ENCODE results near the gene TCOF1. TPM values are rescaled to one million over a fixed set of nuclear protein-coding genes. Genes with fewer than 3 reads are reported as not detected.

TCOF1 gene
- total and polyA plus RNA-seq, 12 donors = 12.6 to 30.3 (median 20.8) TPM

DNA sequence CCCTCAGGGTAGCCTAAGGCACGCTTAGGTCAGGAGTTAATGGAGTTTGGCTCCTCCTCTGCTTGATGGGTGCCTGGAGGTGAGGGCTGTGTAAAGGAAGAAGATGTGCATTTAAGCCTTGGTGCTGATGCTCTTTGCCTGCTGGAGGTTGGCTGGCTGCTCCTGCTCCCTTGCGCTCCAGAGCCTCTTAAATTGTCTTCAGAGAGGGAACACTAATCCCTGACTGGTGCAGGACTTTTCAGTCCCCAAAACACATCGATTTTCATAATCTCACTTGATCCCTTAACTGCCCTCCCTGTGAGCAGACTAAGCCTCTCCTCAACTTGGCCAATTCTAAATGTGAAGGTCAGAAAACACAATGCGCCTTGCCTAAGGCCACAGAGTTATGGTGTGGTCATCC is 16.2 kb upstream of the TCOF1 start:
- no peaks in the 10 kb centered on the region for H3K36me3 ChIP-seq (replicated peaks in 1 of 2)
- intact Hi-C loops (cut with DNase I) = loop anchor here in 1 of 2 donors (10.0 kb wide), 1 partner anchor 177 kb away; the partner anchor contains the start of gene CDX1

DNA sequence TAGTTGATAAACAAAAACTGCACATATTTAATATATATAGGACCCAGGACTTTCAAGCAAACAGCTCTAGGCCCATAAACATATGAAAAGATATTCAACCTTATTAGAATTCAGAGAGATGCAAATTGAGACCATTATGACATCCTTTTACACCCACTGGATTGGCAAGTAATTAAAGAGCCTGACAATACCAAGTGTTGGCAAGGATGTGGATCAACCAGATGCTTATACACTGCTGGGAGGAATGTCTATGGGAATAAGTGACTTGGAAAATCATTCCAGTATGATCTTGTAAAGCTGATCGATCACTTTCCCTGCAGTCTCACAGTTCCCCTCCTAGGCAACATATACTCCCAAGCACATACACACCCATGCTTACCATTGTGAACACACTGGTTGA is 15.5 kb upstream of the TCOF1 start:
- Histone ChIP-seq H3K27ac (no peak overlapping the region), H3K4me1 (replicated peaks in 1 of 2) (no peaks in the 10 kb centered on the region), H3K9me3 (replicated peaks in 1 of 3) (no peaks in the 10 kb centered on the region), H3K36me3 (replicated peaks in 1 of 2) (no peaks in the 10 kb centered on the region), H3K4me3 (no peak overlapping the region), H3K27me3 (no peaks in the 10 kb centered on the region)
- WGBS, 4 donors = 93 to 100% (median 97%) methylated on average over 1 of the region's 1 CpG
- DNase-seq = no peak
- TF ChIP-seq POLR2A (IDR thresholded peaks at IDR 0.05) = no peak
- TF ChIP-seq, protein P1, sequence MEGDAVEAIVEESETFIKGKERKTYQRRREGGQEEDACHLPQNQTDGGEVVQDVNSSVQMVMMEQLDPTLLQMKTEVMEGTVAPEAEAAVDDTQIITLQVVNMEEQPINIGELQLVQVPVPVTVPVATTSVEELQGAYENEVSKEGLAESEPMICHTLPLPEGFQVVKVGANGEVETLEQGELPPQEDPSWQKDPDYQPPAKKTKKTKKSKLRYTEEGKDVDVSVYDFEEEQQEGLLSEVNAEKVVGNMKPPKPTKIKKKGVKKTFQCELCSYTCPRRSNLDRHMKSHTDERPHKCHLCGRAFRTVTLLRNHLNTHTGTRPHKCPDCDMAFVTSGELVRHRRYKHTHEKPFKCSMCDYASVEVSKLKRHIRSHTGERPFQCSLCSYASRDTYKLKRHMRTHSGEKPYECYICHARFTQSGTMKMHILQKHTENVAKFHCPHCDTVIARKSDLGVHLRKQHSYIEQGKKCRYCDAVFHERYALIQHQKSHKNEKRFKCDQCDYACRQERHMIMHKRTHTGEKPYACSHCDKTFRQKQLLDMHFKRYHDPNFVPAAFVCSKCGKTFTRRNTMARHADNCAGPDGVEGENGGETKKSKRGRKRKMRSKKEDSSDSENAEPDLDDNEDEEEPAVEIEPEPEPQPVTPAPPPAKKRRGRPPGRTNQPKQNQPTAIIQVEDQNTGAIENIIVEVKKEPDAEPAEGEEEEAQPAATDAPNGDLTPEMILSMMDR (IDR thresholded peaks at IDR 0.05) = no peak
- intact Hi-C loops (cut with DNase I) = loop anchor here in 1 of 2 donors (10.0 kb wide), 1 partner anchor 177 kb away; the partner anchor contains the start of gene CDX1

More for the DNA sequence above, 16.2 kb upstream of the TCOF1 start:
- Histone ChIP-seq H3K27ac (no peak overlapping the region), H3K27me3 (no peaks in the 10 kb centered on the region), H3K9me3 (replicated peaks in 1 of 3) (no peaks in the 10 kb centered on the region), H3K4me1 (replicated peaks in 1 of 2) (no peaks in the 10 kb centered on the region), H3K4me3 (no peak overlapping the region)
- WGBS, 4 donors = 63 to 77% (median 69%) methylated on average over 3 to 4 of the region's 4 CpGs
- no peak for DNase-seq
- TF ChIP-seq, protein P1 (IDR thresholded peaks at IDR 0.05) = no peak
- TF ChIP-seq POLR2A (IDR thresholded peaks at IDR 0.05) = no peak

DNA sequence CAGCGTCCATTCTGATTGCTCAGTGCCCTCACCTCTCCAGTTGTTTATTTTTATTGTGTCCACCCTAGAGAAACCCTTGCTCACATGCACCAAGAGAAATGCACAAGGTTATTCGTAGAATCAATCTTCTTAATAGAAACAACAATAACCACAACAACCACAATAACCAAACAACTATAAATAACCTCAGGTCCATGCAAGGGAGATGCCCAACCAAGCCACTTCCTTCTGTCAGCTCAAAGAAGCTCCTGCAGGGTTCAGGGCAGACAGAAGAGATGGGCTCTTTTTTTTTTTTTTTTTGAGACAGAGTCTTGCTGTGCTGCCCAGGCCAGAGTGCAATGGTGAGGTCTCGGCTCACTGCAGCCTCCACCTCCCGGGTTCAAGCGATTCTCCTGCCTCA is 14.9 kb upstream of the TCOF1 start:
- DNase-seq = no peak
- H3K9me3 ChIP-seq (replicated peaks in 1 of 3) = no peaks in the 10 kb centered on the region
- H3K36me3 ChIP-seq (replicated peaks in 1 of 2) = no peaks in the 10 kb centered on the region
- no peak for TF ChIP-seq POLR2A (IDR thresholded peaks at IDR 0.05)
- TF ChIP-seq, protein P1 (IDR thresholded peaks at IDR 0.05) = no peak
- intact Hi-C loops (cut with DNase I) = loop anchor here in 1 of 2 donors (10.0 kb wide), 1 partner anchor 178 kb away; the partner anchor contains the start of gene CDX1
- H3K4me1 ChIP-seq (replicated peaks in 1 of 2) = no peaks in the 10 kb centered on the region
- H3K4me3 ChIP-seq = no peak overlapping the region
- H3K27me3 ChIP-seq = no peaks in the 10 kb centered on the region
- 85 to 95% (median 90%) methylated on average over 5 of the region's 5 CpGs for WGBS, 4 donors
- H3K27ac ChIP-seq = no peak overlapping the region

DNA sequence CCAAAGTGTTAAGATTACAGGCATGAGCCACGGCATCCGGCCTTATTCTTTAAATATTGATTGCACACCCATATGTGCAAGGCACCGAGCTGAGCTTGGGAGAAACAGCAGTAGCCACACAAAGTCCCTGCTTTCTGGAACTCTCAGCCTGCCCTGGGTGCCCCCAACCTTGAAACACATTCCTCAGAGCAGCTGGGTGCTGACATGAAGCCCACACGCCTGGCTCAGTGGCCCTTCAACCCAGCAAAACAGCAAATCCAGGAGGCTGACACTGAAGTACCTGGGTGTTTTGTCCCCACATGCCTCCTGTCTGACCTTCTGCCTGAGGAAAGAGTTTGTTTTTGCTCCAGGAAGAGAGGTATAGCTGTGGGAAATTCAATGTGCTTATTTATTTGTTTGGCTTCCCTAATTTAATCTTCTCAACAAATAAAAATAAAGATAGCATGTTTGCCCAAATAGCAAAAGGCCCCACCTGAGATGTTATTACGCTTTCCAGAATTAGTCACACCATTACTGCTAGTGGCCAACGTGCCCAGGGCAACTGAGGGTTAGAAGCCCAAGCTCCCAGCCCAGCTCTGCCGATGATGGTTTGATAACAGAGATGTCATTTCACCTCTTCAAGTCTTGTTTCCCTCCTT is 13.4 kb upstream of the TCOF1 start:
- no peak overlapping the region for H3K4me3 ChIP-seq
- no peak for DNase-seq
- TF ChIP-seq POLR2A (IDR thresholded peaks at IDR 0.05) = no peak
- TF ChIP-seq, protein P1 (IDR thresholded peaks at IDR 0.05) = no peak
- H3K36me3 ChIP-seq (replicated peaks in 1 of 2) = no peaks in the 10 kb centered on the region
- intact Hi-C loops (cut with DNase I) = loop anchor here in 1 of 2 donors (10.0 kb wide), 1 partner anchor 179 kb away; the partner anchor contains the start of gene CDX1
- no peaks in the 10 kb centered on the region for H3K4me1 ChIP-seq (replicated peaks in 1 of 2)
- no peak overlapping the region for H3K27ac ChIP-seq
- 87 to 90% (median 88%) methylated on average over 6 to 7 of the region's 7 CpGs for WGBS, 4 donors
- H3K27me3 ChIP-seq = no peaks in the 10 kb centered on the region
- H3K9me3 ChIP-seq (replicated peaks in 1 of 3) = no peaks in the 10 kb centered on the region
